Stimulated activated naive CD8-positive, alpha-beta T cell treated with anti-CD3 and anti-CD28 coated beads, Interleukin-15, Interleukin-2, amounts not matched to agents 100 ng/mL and 50 ng/mL, for 24 hours (primary cell): ENCODE measurements around the gene SLC30A4.
A peak's percentile ranks its signal among the peaks of the same experiment; 100 is the strongest.
"Not testable (repeated sequence)": the region's sequence is repeated elsewhere in the genome, so short reads cannot be mapped to it uniquely, and the experiment has no call there.

Source experiments
- H3K27ac Mint-ChIP-seq: one replicate; pipeline ENCODE4 v1.8.0; 2021; ENCODE audit warnings: mild to moderate bottlenecking, mixed read lengths
- H3K27me3 Mint-ChIP-seq: one replicate; pipeline ENCODE4 v1.8.0; 2021; ENCODE audit warnings: mixed read lengths
- H3K36me3 Mint-ChIP-seq: one replicate; pipeline ENCODE4 v1.8.0; 2021; ENCODE audit warnings: low read depth, mixed read lengths
- H3K4me1 Mint-ChIP-seq: one replicate; pipeline ENCODE4 v1.8.0; 2021; ENCODE audit warnings: low read depth, mixed read lengths
- H3K4me3 Mint-ChIP-seq: one replicate; pipeline ENCODE4 v1.8.0; 2021; ENCODE audit warnings: mild to moderate bottlenecking, mixed read lengths
- H3K9me3 Mint-ChIP-seq: one replicate; pipeline ENCODE4 v1.8.0; 2021; ENCODE audit warnings: mixed read lengths

SLC30A4 gene

DNA sequence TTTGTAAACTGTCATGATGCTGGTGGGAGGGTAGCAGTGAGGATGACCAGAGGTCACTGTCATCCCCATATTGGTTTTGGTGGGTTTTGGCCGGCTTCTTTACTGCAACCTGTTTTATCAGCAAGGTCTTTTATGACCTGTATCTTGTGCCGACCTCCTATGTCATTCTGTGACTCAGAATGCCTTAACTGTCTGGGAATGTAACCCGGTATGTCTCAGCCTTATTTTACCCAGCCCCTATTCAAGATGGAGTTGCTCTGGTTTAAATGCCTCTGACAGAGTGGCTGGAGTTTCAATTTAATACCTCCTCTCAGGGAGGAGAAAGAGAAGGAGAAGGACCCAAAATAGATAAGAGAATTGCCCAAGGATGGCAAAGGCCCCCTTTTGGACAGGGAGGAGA is 10.3 kb upstream of the SLC30A4 start:
- H3K36me3 Mint-ChIP-seq, H3K9me3 Mint-ChIP-seq, H3K27me3 Mint-ChIP-seq, H3K27ac Mint-ChIP-seq, H3K4me3 Mint-ChIP-seq, H3K4me1 Mint-ChIP-seq: not testable (repeated sequence)

DNA sequence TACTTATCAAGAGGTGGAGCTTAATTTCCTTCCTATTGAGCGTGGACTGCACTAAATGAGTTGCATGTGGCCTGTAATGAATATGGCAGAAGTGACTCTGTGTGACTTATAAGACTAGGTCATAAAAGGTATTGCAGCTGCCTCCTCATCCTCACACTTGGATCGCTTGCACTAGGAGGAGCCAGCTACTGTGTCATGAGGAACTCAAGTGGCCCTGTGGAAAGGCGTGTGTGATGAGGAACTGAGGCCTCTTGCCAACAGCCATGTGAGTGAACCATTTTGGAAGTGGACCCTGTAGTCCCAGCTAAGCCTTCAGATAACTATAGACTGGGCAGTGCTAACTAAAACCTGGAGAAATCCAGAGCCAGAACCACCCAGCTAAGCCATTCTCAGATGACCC is 7.1 kb upstream of the SLC30A4 start:
- H3K4me3 Mint-ChIP-seq: no peak overlapping the region
- H3K4me1 Mint-ChIP-seq: peaks cover 3% of the 10 kb centered on the region
- no peak overlapping the region for H3K27ac Mint-ChIP-seq
- no peaks in the 10 kb centered on the region for H3K36me3 Mint-ChIP-seq
- H3K9me3 Mint-ChIP-seq: no peaks in the 10 kb centered on the region
- H3K27me3 Mint-ChIP-seq: peaks cover 6% of the 10 kb centered on the region

DNA sequence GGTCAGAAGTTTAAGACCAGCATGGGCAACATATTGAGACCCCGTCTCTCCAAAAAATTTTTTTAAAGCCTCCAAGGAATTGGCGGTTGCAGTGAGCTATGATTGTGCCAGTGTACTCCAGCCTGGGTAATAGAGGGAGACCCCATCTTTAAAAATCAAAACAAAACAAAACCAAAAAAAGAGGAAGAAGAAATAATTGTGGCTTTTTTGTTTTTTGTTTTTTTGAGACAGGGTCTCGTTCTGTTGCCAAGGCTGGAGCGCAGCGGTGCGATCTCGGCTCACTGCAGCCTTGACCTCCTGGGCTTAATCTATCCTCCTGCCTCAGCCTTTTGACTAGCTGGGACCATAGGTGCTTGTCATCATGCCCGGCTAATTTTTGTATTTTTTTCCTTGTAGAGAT is 4.5 kb upstream of the SLC30A4 start:
- Mint-ChIP-seq H3K9me3 (no peaks in the 10 kb centered on the region), H3K27me3 (no peaks in the 10 kb centered on the region), H3K4me3 (no peak overlapping the region), H3K4me1 (peaks cover 3% of the 10 kb centered on the region), H3K36me3 (no peaks in the 10 kb centered on the region), H3K27ac (no peak overlapping the region)

DNA sequence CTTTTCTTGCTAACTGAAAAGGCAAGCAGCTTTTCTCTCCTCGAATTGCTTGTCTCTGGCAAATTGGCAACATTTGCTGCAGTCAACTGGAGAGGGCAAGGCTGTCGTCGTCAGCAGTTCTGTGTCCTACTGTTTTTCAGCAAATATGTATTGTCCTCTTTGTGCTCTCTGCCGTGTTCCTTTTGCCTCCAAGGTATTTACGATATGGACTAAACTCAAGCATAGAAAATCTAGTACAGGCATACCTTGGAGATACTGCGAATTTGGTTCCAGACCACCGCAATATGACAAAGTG is 558 bp upstream of the SLC30A4 start:
- Mint-ChIP-seq H3K36me3 (no peaks in the 10 kb centered on the region), H3K4me3 (peak overlapping the region; percentile 86), H3K4me1 (peaks cover 19% of the 10 kb centered on the region), H3K9me3 (no peaks in the 10 kb centered on the region), H3K27ac (peak overlapping the region; percentile 55), H3K27me3 (no peaks in the 10 kb centered on the region)

DNA sequence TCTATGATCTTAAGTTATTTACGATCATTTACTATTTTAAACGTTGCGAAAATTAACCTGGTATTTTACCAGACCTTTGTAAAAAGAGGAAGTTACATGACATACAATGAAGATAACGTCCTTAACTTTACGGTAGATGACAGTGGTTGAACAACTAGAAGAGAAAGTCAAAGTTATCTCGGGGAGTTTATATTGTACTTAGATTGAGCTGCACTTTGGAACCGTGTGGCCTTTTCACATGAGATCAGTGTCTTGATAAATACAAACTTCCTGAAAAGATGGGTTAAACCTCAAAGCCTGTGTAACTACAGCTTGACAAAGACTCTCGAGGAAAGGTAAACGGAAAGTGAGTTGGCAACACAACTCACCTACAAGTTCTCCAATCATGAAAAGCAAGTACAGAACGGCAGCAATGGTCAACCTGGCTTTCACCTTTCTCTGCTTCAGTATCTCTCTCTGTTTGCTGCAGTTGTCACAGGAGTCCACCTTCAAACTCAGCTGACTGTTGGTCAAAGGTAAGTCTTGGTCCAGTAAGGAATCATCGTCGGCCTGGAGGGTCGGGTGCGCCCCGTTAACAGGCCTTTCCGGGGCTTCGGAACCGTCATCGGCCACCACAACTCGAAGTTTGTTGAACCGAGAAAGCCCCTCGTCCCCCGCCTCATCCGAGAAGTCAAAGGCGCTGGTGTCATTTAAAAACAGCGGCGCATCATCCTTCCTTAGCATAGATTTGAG is 793 bp downstream of the SLC30A4 start:
- Mint-ChIP-seq H3K27ac (peak overlapping the region; percentile 54), H3K9me3 (no peaks in the 10 kb centered on the region), H3K27me3 (no peaks in the 10 kb centered on the region), H3K4me1 (peaks cover 16% of the 10 kb centered on the region), H3K4me3 (peak overlapping the region; percentile 86), H3K36me3 (no peaks in the 10 kb centered on the region)

DNA sequence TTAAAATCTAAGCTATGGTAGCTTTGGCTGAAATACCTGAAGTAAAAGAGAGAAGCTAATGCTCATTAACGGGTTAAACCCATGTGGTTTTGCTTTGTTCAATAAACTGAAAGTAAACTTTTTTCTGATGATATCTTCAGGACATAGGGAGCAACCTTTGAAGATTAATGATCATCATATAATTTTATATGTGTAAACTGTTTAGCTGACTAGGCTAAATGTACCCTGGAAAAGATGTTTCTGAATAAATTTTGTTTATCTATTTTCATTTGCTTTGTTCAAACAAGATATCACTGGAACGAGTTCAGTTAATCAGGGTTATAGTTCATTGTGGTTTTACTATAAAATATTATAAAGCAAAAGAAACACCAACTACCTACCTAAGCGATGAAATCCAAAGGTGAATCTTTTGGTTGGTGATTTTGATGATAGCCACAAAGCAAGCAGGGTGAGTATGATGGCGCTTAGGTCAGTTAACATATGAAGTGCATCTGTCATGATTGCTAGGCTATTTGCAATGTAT is 11.7 kb downstream of the SLC30A4 start:
- Mint-ChIP-seq H3K27me3 (no peaks in the 10 kb centered on the region), H3K4me3 (no peak overlapping the region), H3K27ac (no peak overlapping the region), H3K4me1 (no peaks in the 10 kb centered on the region), H3K9me3 (no peaks in the 10 kb centered on the region), H3K36me3 (peaks cover 19% of the 10 kb centered on the region)

DNA sequence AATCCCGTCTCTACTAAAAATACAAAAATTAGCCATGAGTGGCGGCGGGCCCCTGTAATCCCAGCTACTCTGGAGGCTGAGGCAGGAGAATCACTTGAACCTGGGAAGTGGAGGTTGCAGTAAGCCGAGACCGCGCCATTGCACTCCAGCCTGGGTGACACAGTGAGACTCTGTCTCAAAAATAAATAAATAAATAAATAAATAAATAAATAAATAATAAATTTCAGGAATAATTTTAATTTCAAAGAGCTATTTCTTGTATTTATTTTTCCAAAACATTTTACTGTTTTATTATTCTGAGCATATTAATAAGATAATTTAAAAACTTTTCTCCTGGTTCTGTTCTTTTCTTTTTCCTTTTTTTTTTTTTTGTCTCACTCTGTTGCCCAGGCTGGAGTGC is 15.4 kb downstream of the SLC30A4 start:
- H3K4me3 Mint-ChIP-seq, H3K9me3 Mint-ChIP-seq, H3K4me1 Mint-ChIP-seq, H3K27me3 Mint-ChIP-seq, H3K27ac Mint-ChIP-seq: not testable (repeated sequence)
- peaks cover 13% of the 10 kb centered on the region for H3K36me3 Mint-ChIP-seq

DNA sequence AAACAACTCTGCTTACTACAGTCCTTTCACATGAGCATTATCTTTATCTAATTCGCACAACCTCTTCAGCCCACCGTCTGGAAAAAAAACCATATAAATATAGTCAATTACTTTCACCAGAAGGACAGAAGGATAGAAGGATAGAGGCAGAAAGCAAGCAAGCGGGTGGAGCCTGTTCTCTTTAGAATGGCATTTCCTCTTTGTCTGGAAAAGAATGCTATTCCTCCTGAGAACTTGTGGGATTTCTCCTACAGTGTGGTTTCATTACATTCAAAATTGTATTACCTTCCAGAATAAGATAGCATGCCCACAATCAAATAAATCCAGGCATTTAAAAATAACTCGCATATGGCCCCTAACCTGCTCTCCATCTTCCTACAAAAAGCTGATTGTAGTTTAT is 23.1 kb downstream of the SLC30A4 start:
- Mint-ChIP-seq H3K4me3 (no peak overlapping the region), H3K36me3 (no peaks in the 10 kb centered on the region), H3K9me3 (no peaks in the 10 kb centered on the region), H3K27ac (no peak overlapping the region), H3K4me1 (no peaks in the 10 kb centered on the region), H3K27me3 (no peaks in the 10 kb centered on the region)

DNA sequence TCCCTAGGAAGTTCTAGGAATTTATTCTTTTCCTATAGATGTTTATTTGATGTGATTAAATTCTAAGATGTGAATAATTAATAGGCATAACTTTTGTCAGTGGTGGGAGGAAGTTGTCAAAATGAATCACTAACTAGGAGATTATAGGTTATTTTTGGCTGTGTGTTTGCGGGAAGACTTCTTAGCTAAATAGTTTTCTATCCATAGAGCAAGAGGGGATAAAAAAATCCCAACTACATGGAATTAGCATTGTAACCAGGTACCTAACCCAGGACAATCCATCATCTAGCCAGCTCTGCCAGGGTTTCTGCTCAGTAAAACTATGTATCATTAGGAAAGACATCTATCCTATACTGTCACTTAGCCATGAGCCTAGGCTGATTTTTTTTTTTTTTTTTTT is 23.9 kb downstream of the SLC30A4 start:
- Mint-ChIP-seq H3K27me3 (no peaks in the 10 kb centered on the region), H3K27ac (no peak overlapping the region), H3K36me3 (no peaks in the 10 kb centered on the region), H3K4me3 (no peak overlapping the region), H3K4me1 (no peaks in the 10 kb centered on the region), H3K9me3 (no peaks in the 10 kb centered on the region)

DNA sequence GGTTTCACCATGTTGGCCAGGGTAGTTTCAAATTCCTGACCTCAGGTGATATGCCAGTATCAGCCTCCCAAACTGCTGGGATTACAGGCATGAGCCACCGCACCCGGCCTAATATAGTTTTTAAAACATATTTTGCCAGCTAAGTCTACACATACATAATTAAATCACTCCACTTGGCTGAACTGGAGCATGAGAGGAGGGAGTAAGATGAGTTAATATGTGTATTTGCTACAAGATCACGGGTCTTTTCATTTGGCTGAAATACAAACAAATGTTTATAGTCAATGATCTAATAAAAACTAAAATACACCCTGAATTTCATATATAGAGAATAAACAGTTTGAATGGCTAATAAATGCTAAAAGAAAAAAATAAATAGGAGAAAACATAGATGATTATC is 25.3 kb downstream of the SLC30A4 start:
- Mint-ChIP-seq H3K27ac (no peak overlapping the region), H3K9me3 (no peaks in the 10 kb centered on the region), H3K4me3 (no peak overlapping the region), H3K27me3 (no peaks in the 10 kb centered on the region), H3K36me3 (no peaks in the 10 kb centered on the region), H3K4me1 (no peaks in the 10 kb centered on the region)

DNA sequence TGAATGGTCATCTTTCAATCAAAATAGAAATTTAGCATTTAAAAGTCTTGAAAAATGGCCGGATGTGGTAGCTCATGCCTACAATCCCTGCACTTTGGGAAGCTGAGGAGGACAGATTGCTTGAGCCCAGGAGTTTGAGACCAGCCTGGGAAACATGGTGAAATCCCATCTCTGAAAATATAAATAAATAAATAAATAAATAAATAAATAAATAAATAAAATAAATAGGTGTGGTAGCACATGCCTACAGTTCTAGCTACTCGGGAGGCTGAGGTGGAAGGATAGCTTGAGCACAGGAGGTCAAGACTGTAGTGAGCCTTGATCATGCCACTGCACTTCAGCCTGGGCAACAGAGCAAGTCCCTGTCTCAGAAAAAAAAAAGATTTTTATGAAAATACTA is 25.9 kb downstream of the SLC30A4 start:
- H3K27me3 Mint-ChIP-seq: no peaks in the 10 kb centered on the region
- H3K27ac Mint-ChIP-seq: no peak overlapping the region
- H3K9me3 Mint-ChIP-seq: no peaks in the 10 kb centered on the region
- H3K36me3 Mint-ChIP-seq: no peaks in the 10 kb centered on the region
- H3K4me1 Mint-ChIP-seq: no peaks in the 10 kb centered on the region
- H3K4me3 Mint-ChIP-seq: no peak overlapping the region

DNA sequence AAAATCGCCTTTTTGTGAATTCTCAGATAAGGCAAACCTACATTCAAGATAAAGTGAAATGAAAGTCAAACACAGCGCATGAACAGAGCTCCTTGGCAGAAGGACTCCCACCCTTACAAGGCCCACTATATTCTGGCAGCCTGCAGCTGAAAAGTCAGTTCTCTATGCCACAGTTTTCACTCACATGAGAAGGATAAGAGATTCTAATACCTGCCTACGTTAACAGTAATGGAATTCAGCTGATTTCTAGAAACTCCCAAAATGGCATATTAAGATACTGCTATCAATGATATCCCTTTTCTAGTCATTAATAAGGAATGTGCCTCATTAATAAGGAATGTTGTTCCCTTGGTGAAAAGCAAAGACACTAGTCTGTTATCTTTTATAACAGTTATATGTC is 27.0 kb downstream of the SLC30A4 start:
- H3K4me3 Mint-ChIP-seq: no peak overlapping the region
- no peak overlapping the region for H3K27ac Mint-ChIP-seq

DNA sequence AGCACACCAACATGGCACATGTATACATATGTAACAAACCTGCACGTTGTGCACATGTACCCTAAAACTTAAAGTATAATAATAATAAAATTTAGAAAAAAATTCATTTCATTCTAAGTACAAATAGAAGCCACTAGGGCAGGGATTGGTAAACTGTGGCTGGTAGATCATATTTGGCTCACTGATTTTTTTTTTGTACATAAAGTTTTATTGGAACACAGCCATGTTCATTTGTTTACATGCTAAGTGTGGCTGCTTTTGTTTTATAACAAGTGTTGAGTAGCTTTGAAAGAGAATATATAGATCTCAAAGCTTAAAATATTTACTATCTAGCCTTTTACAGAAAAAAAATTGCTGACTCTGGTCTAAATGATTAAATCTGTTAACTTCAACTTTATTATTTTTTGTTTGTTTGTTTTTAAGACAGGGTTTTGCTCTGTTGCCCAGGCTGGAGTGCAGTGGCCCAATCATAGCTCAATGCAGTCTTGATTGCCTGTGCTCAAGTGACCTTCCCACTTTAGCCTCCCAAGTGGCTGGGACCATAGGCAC is 32.8 kb downstream of the SLC30A4 start:
- Mint-ChIP-seq H3K4me1 (no peaks in the 10 kb centered on the region), H3K27ac (no peak overlapping the region), H3K27me3 (no peaks in the 10 kb centered on the region), H3K4me3 (no peak overlapping the region), H3K9me3 (no peaks in the 10 kb centered on the region), H3K36me3 (peaks cover 8% of the 10 kb centered on the region)

More for the DNA sequence above, 27.0 kb downstream of the SLC30A4 start:
- Mint-ChIP-seq H3K27me3 (no peaks in the 10 kb centered on the region), H3K4me1 (no peaks in the 10 kb centered on the region), H3K36me3 (no peaks in the 10 kb centered on the region), H3K9me3 (no peaks in the 10 kb centered on the region)

DNA sequence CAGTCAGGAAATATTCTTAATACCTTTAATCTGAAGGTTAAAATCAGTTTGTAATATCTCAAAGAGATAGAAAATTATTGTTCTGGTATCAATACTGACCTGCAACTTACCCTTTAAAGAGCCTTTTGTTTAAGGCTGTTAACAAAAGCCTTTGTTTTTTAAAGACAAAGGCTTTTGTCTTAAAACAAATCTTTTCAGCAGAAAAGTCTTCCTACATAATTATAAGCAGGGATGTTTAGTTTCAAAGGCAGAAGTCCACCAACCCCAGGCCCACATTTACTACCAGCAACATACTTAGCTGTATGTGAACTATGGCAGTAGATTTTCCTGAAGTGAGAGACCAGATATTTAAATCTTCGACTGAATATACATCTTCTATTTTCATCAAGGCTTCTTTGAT is 36.2 kb downstream of the SLC30A4 start:
- H3K4me3 Mint-ChIP-seq: no peak overlapping the region
- no peaks in the 10 kb centered on the region for H3K9me3 Mint-ChIP-seq
- H3K36me3 Mint-ChIP-seq: peaks cover 8% of the 10 kb centered on the region
- H3K4me1 Mint-ChIP-seq: no peaks in the 10 kb centered on the region
- no peaks in the 10 kb centered on the region for H3K27me3 Mint-ChIP-seq
- no peak overlapping the region for H3K27ac Mint-ChIP-seq

DNA sequence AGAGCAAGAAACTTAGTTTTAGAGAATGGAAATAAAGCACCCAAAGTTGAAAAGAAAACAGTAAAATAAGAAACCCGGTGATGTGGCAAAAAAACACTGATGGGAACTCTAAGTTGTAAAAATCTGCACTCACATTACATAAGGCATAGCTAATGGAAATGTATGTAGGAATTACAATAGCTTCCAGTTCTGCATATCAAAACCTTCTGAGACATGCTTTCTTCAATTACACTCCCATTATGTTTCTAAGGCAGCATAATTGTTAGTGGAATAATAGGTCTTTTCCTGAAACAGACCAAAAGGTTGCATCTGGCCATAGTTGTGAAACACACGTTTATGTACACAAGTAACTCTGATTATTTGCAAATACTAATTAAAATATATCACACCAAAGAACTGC is 41.4 kb downstream of the SLC30A4 start:
- Mint-ChIP-seq H3K27me3 (no peaks in the 10 kb centered on the region), H3K27ac (no peak overlapping the region), H3K9me3 (no peaks in the 10 kb centered on the region), H3K36me3 (no peaks in the 10 kb centered on the region), H3K4me3 (no peak overlapping the region), H3K4me1 (no peaks in the 10 kb centered on the region)

DNA sequence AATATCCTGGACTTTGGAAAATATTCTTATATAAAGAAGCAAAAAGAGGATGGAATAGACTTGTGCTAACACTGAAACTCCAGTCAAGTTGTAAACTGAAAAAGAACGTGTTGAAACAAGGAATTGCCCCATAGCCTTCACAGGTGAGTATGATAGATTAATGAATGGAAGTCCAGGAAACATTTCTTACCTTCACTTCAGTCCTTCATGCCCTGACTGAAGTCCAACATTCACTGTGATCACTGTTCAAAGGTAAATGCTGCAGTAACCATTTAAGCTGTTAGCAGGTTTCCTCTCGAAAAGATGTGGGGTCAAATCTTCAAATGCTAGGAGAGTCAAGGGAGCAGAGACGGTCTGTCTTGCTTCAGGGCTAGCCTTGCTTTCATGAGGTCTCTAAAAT is 46.1 kb downstream of the SLC30A4 start:
- no peak overlapping the region for H3K4me3 Mint-ChIP-seq
- H3K27me3 Mint-ChIP-seq: peaks cover 4% of the 10 kb centered on the region
- H3K4me1 Mint-ChIP-seq: no peaks in the 10 kb centered on the region
- no peak overlapping the region for H3K27ac Mint-ChIP-seq
- no peaks in the 10 kb centered on the region for H3K36me3 Mint-ChIP-seq
- no peaks in the 10 kb centered on the region for H3K9me3 Mint-ChIP-seq
